Peyer's patch (tissue), 4 donors: ENCODE results near the gene ZHX3. TPM values are rescaled to one million over a fixed set of nuclear protein-coding genes. Genes with fewer than 3 reads are reported as not detected.
A peak's percentile ranks its signal among the peaks of the same experiment; 100 is the strongest.
"Not testable (repeated sequence)": the region's sequence is repeated elsewhere in the genome, so short reads cannot be mapped to it uniquely, and the experiment has no call there.

Experiments used
- DNase-seq, 3 donors: peaks; one replicate each; pipeline ENCODE4 v3.0.0-alpha.2; 2017 to 2019
- H3K27ac ChIP-seq, 4 donors: fragments of 200-600 bp; sonication (generic); one replicate each; pipeline ENCODE4 v1.5.1; 2016 to 2019
- H3K27me3 ChIP-seq, 2 donors: fragments of 200-600 bp; sonication (generic); one replicate each; pipeline ENCODE4 v1.5.1; 2019
- H3K36me3 ChIP-seq, 3 donors: fragments of 200-600 bp; sonication (generic); one replicate each; pipeline ENCODE4 v1.5.1; 2016 to 2019
- H3K4me1 ChIP-seq, 4 donors: fragments of 200-600 bp; sonication (generic); one replicate each; pipeline ENCODE4 v1.5.1; 2016 to 2019
- H3K4me3 ChIP-seq, 4 donors: fragments of 200-600 bp; sonication (generic); 1 replicate in 3 of 4; 2 replicates in 1 of 4; pipeline ENCODE4 v1.5.1; 2016 to 2019; ENCODE audit warnings: mild to moderate bottlenecking in 1 of 4
- H3K9me3 ChIP-seq, 4 donors: fragments of 200-600 bp; sonication (generic); one replicate each; pipeline ENCODE4 v1.5.1; 2016 to 2019; ENCODE audit warnings: mild to moderate bottlenecking in 1 of 4
- CTCF ChIP-seq, 6 experiments: fragments of 450-650 bp in 4 of 6; fragments of 200-600 bp in 2 of 6; sonication (generic) in 1 of 6; IDR thresholded peaks; one replicate each; pipeline ENCODE4 v1.5.1; 2017 to 2019; ENCODE audit warnings: antibody characterized with exemption in 6 of 6, mild to moderate bottlenecking in 3 of 6, moderate library complexity in 1 of 6
- POLR2A ChIP-seq, 2 donors: fragments of 450-650 bp; IDR thresholded peaks; one replicate each; pipeline ENCODE4 v1.5.1; 2017; ENCODE audit warnings: antibody characterized with exemption in 2 of 2, mild to moderate bottlenecking in 2 of 2, moderate library complexity in 2 of 2
- total RNA-seq, 4 donors: library from RNA; depleted of rRNA; stranded (reverse); fragments of >200 nt; gene quantifications; one replicate each; pipeline ENCODE4 v1.1.0, GENCODE V29; 2016

ZHX3 gene
- total RNA-seq, 4 donors from 2014 or later: 33.8 to 53.0 (median 39.5) TPM

GRCh38 chr20:41242352-41242751 lies 75.2 kb downstream of the ZHX3 start:
- Histone ChIP-seq H3K9me3 (no peaks in the 10 kb centered on the region), H3K4me1 (peaks cover 0 to 20% (median under 1%) of the 10 kb centered on the region in 4 donors), H3K4me3 (no peak overlapping the region), H3K36me3 (no peaks in the 10 kb centered on the region), H3K27me3 (no peaks in the 10 kb centered on the region), H3K27ac (no peak overlapping the region)
- DNase-seq: no peak
- TF ChIP-seq POLR2A (IDR thresholded peaks at IDR 0.05): no peak
- TF ChIP-seq CTCF (IDR thresholded peaks at IDR 0.05): no peak

- H3K4me1 ChIP-seq: peaks cover 0 to 24% (median 0%) of the 10 kb centered on the region in 4 donors
- not testable (repeated sequence) for H3K9me3 ChIP-seq, DNase-seq, H3K27me3 ChIP-seq, H3K36me3 ChIP-seq, H3K27ac ChIP-seq, H3K4me3 ChIP-seq
These were observed 80.3 kb downstream of the ZHX3 start for GRCh38 chr20:41237233-41237632.

GRCh38 chr20:41236818-41237217 lies 80.7 kb downstream of the ZHX3 start:
- not testable (repeated sequence) for H3K4me3 ChIP-seq, H3K27ac ChIP-seq, H3K36me3 ChIP-seq, H3K27me3 ChIP-seq, H3K9me3 ChIP-seq, DNase-seq
- peaks cover 0 to 28% (median 1%) of the 10 kb centered on the region in 4 donors for H3K4me1 ChIP-seq

GRCh38 chr20:41234546-41234945 lies 83.0 kb downstream of the ZHX3 start:
- DNase-seq: no peak
- H3K36me3 ChIP-seq: no peaks in the 10 kb centered on the region

GRCh38 chr20:41234041-41234440 lies 83.5 kb downstream of the ZHX3 start:
- peaks cover 0 to 31% (median 2%) of the 10 kb centered on the region in 4 donors for H3K4me1 ChIP-seq
- no peaks in the 10 kb centered on the region for H3K36me3 ChIP-seq
- H3K4me3 ChIP-seq: no peak overlapping the region
- DNase-seq: no peak
- no peaks in the 10 kb centered on the region for H3K27me3 ChIP-seq
- peak overlapping the region in 3 of 4 donors; percentile 41 to 87 (median 79) for H3K27ac ChIP-seq
- TF ChIP-seq POLR2A (IDR thresholded peaks at IDR 0.05) (no peak), CTCF (IDR thresholded peaks at IDR 0.05) (no peak)
- H3K9me3 ChIP-seq: no peaks in the 10 kb centered on the region

More at GRCh38 chr20:41234546-41234945, 83.0 kb downstream of the ZHX3 start:
- Histone ChIP-seq H3K27ac (peak overlapping the region in 3 of 4 donors; percentile 1 to 87 (median 79)), H3K4me1 (peaks cover 0 to 31% (median 2%) of the 10 kb centered on the region in 4 donors), H3K4me3 (no peak overlapping the region), H3K27me3 (no peaks in the 10 kb centered on the region), H3K9me3 (no peaks in the 10 kb centered on the region)
- TF ChIP-seq POLR2A (IDR thresholded peaks at IDR 0.05) (no peak), CTCF (IDR thresholded peaks at IDR 0.05) (no peak)

- Histone ChIP-seq H3K27me3 (no peaks in the 10 kb centered on the region), H3K9me3 (no peaks in the 10 kb centered on the region), H3K4me1 (peaks cover 0 to 31% (median 2%) of the 10 kb centered on the region in 4 donors), H3K36me3 (no peaks in the 10 kb centered on the region), H3K27ac (peak overlapping the region; percentile 17 to 87 (median 60)), H3K4me3 (peak overlapping the region in 2 of 4 donors; percentile 21 to 27)
- no peak for DNase-seq
- TF ChIP-seq POLR2A (IDR thresholded peaks at IDR 0.05) (no peak), CTCF (IDR thresholded peaks at IDR 0.05) (no peak)
These were observed 84.3 kb downstream of the ZHX3 start for GRCh38 chr20:41232973-41233926.
